GM06990 (cell line): ENCODE measurements around the gene ZBTB38.
A peak's percentile ranks its signal among the peaks of the same experiment; 100 is the strongest.

Experiments
- DNase-seq: peaks from one replicate; pipeline ENCODE4 v3.0.0-alpha.2; 2011; ENCODE audit not compliant: insufficient read length; ENCODE audit errors: extremely low read depth
- H3K27me3 ChIP-seq: replicated peaks from 2 replicates; pipeline ENCODE4 v1.6.0; 2011; ENCODE audit warnings: low read length; ENCODE audit not compliant: control insufficient read depth, insufficient read depth
- H3K36me3 ChIP-seq: 2 replicates; pipeline ENCODE4 v1.5.1; 2011; ENCODE audit warnings: low read length; ENCODE audit not compliant: control insufficient read depth, insufficient read depth
- H3K4me3 ChIP-seq: replicated peaks from 2 replicates; pipeline ENCODE4 v1.5.1; 2011; ENCODE audit warnings: low read depth, mild to moderate bottlenecking, control low read depth, low read length
- CTCF ChIP-seq: IDR thresholded peaks from 2 replicates; pipeline ENCODE4 v1.5.1; 2011; ENCODE audit warnings: low read length, control low read depth, mild to moderate bottlenecking, inconsistent platforms; ENCODE audit not compliant: insufficient read depth, poor library complexity, severe bottlenecking

Gene ZBTB38

GRCh38 chr3:141388823-141389621 is 20.7 kb downstream of the ZBTB38 start:
- peaks cover 12% of the 10 kb centered on the region for H3K36me3 ChIP-seq
- DNase-seq, result no peak
- TF ChIP-seq CTCF, result no peak
- no peaks in the 10 kb centered on the region for H3K27me3 ChIP-seq
- peak overlapping the region; percentile 71 for H3K4me3 ChIP-seq

- H3K4me3 ChIP-seq, result peak overlapping the region; percentile 71
- H3K36me3 ChIP-seq, result peaks cover 13% of the 10 kb centered on the region
- no peak for DNase-seq
- no peaks in the 10 kb centered on the region for H3K27me3 ChIP-seq
- TF ChIP-seq CTCF, result no peak
These were observed 21.4 kb downstream of the ZBTB38 start for GRCh38 chr3:141389703-141390102.

- no peak for TF ChIP-seq CTCF
- H3K4me3 ChIP-seq, result 0 out of 2 replicates have a peak overlapping the region, but pooled peaks have one; percentile 6
- peaks cover 15% of the 10 kb centered on the region for H3K36me3 ChIP-seq
- H3K27me3 ChIP-seq, result no peaks in the 10 kb centered on the region
- DNase-seq, result no peak
These were observed 22.4 kb downstream of the ZBTB38 start for GRCh38 chr3:141390747-141391146.

- H3K36me3 ChIP-seq, result peaks cover 17% of the 10 kb centered on the region
These were observed 23.1 kb downstream of the ZBTB38 start for GRCh38 chr3:141391298-141391990.

GRCh38 chr3:141391991-141392316 is 23.6 kb downstream of the ZBTB38 start:
- Histone ChIP-seq H3K4me3 (no peak overlapping the region), H3K27me3 (no peaks in the 10 kb centered on the region), H3K36me3 (peaks cover 18% of the 10 kb centered on the region)
- no peak for TF ChIP-seq CTCF
- no peak for DNase-seq

More at GRCh38 chr3:141391298-141391990, 23.1 kb downstream of the ZBTB38 start:
- no peak for TF ChIP-seq CTCF
- no peak for DNase-seq
- H3K27me3 ChIP-seq, result no peaks in the 10 kb centered on the region
- peak overlapping the region; percentile 6; the same call in 1 of the 2 replicates for H3K4me3 ChIP-seq
